Sigmoid colon (tissue), 4 donors: ENCODE results near the gene ZNF567.

ENCODE experiments used
- POLR2A ChIP-seq, 2 donors: fragments of 450-650 bp; IDR thresholded peaks; one replicate each; pipeline ENCODE4 v1.6.1; 2016; ENCODE audit warnings: antibody characterized with exemption in 2 of 2, mild to moderate bottlenecking in 2 of 2, moderate library complexity in 2 of 2
- POLR2AphosphoS5 ChIP-seq, 4 donors: sonication (generic); formaldehyde crosslinking; IDR thresholded peaks; one replicate each; pipeline ENCODE4 v1.6.1; 2017; ENCODE audit warnings: antibody characterized with exemption in 4 of 4
- TF ChIP-seq, protein P1 (sequence below), 4 experiments: fragments of 450-650 bp in 3 of 4; fragments of 200-600 bp in 1 of 4; IDR thresholded peaks; one replicate each; pipeline ENCODE4 v1.5.1; 2016 to 2019; ENCODE audit warnings: antibody characterized with exemption in 4 of 4, mild to moderate bottlenecking in 3 of 4, moderate library complexity in 2 of 4

DNA sequence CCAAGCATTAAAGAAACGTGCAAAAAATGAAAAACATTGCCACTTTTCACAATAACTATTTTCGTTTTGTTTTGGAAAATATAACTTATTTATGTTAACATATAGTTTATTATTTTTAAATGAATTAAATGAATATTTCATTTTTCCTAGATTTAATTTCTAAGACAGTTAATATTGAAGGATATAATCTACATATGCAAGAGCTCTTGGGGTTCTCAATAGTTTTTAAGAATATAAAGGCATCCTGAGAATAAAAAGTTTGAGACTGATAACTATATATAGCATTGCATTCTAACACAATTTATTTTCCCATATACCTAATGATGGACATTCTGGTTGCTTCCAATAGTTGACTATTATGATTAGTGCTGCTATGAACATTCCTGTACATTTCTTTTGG, 40.7 kb upstream of the ZNF567 start:
- TF ChIP-seq POLR2AphosphoS5 (IDR thresholded peaks at IDR 0.05), result no peak
- TF ChIP-seq, protein P1, sequence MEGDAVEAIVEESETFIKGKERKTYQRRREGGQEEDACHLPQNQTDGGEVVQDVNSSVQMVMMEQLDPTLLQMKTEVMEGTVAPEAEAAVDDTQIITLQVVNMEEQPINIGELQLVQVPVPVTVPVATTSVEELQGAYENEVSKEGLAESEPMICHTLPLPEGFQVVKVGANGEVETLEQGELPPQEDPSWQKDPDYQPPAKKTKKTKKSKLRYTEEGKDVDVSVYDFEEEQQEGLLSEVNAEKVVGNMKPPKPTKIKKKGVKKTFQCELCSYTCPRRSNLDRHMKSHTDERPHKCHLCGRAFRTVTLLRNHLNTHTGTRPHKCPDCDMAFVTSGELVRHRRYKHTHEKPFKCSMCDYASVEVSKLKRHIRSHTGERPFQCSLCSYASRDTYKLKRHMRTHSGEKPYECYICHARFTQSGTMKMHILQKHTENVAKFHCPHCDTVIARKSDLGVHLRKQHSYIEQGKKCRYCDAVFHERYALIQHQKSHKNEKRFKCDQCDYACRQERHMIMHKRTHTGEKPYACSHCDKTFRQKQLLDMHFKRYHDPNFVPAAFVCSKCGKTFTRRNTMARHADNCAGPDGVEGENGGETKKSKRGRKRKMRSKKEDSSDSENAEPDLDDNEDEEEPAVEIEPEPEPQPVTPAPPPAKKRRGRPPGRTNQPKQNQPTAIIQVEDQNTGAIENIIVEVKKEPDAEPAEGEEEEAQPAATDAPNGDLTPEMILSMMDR (IDR thresholded peaks at IDR 0.05), result no peak
- TF ChIP-seq POLR2A (IDR thresholded peaks at IDR 0.05), result no peak
